IMR-90 (cell line): Measurements from ENCODE around the gene SEMA4A.

ENCODE experiments used
- BHLHE40 ChIP-seq: fragments of 150-350 bp; IDR thresholded peaks from 2 replicates; pipeline ENCODE4 v1.6.1; 2016; ENCODE audit warnings: mild to moderate bottlenecking, low read depth, low read length
- FOS ChIP-seq: fragments of 150-350 bp; IDR thresholded peaks from 2 replicates; pipeline ENCODE4 v1.6.1; 2016; ENCODE audit warnings: low read depth, low read length
- MAZ ChIP-seq: IDR thresholded peaks from 2 replicates; pipeline ENCODE4 v1.6.1; 2012; ENCODE audit warnings: low read depth, mild to moderate bottlenecking, low read length, improper control_type of control experiment, moderate library complexity, borderline replicate concordance
- MXI1 ChIP-seq: IDR thresholded peaks from 2 replicates; pipeline ENCODE4 v1.6.1; 2012; ENCODE audit warnings: low read depth, mild to moderate bottlenecking, low read length, moderate library complexity, borderline replicate concordance
- POLR2A ChIP-seq: IDR thresholded peaks from 2 replicates; pipeline ENCODE4 v1.6.1; 2012; ENCODE audit warnings: mild to moderate bottlenecking, low read depth, low read length
- RAD21 ChIP-seq: IDR thresholded peaks from 2 replicates; pipeline ENCODE4 v1.6.1; 2012; ENCODE audit warnings: low read length, improper control_type of control experiment
- SMC3 ChIP-seq: fragments of 150-350 bp; IDR thresholded peaks from 2 replicates; pipeline ENCODE4 v1.6.1; 2016; ENCODE audit warnings: low read depth, mild to moderate bottlenecking, antibody characterized with exemption, low read length, moderate library complexity
- TF ChIP-seq, protein P1 (sequence below): conservative IDR thresholded peaks from 2 replicates; pipeline ENCODE4 v1.5.1; 2012; ENCODE audit warnings: mild to moderate bottlenecking, low read depth, low read length, improper control_type of control experiment
- TF ChIP-seq, protein P2 (sequence below): fragments of 150-350 bp; IDR thresholded peaks from 2 replicates; pipeline ENCODE4 v1.6.1; 2016; ENCODE audit warnings: low read depth, mild to moderate bottlenecking, low read length, moderate library complexity, borderline replicate concordance

GRCh38 chr1:156212130-156212529 is 58.7 kb downstream of the SEMA4A start:
- TF ChIP-seq, protein P1, sequence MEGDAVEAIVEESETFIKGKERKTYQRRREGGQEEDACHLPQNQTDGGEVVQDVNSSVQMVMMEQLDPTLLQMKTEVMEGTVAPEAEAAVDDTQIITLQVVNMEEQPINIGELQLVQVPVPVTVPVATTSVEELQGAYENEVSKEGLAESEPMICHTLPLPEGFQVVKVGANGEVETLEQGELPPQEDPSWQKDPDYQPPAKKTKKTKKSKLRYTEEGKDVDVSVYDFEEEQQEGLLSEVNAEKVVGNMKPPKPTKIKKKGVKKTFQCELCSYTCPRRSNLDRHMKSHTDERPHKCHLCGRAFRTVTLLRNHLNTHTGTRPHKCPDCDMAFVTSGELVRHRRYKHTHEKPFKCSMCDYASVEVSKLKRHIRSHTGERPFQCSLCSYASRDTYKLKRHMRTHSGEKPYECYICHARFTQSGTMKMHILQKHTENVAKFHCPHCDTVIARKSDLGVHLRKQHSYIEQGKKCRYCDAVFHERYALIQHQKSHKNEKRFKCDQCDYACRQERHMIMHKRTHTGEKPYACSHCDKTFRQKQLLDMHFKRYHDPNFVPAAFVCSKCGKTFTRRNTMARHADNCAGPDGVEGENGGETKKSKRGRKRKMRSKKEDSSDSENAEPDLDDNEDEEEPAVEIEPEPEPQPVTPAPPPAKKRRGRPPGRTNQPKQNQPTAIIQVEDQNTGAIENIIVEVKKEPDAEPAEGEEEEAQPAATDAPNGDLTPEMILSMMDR: no peak
- TF ChIP-seq MXI1: no peak
- no peak for TF ChIP-seq RAD21
- no peak for TF ChIP-seq MAZ
- TF ChIP-seq SMC3: no peak
- no peak for TF ChIP-seq POLR2A
- TF ChIP-seq FOS: no peak
- TF ChIP-seq BHLHE40: no peak
- TF ChIP-seq, protein P2, sequence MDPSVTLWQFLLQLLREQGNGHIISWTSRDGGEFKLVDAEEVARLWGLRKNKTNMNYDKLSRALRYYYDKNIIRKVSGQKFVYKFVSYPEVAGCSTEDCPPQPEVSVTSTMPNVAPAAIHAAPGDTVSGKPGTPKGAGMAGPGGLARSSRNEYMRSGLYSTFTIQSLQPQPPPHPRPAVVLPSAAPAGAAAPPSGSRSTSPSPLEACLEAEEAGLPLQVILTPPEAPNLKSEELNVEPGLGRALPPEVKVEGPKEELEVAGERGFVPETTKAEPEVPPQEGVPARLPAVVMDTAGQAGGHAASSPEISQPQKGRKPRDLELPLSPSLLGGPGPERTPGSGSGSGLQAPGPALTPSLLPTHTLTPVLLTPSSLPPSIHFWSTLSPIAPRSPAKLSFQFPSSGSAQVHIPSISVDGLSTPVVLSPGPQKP: no peak
